Parietal lobe (tissue), 2 donors: ENCODE data around the gene DPP10. TPM values are rescaled to one million over a fixed set of nuclear protein-coding genes. Genes with fewer than 3 reads are reported as not detected.

Experiments used
- small RNA-seq: library from RNA; depleted of rRNA; stranded (forward); fragments of <200 nt; gene quantifications from one replicate; pipeline ENCODE3, GENCODE V24; 2014; ENCODE audit warnings: low replicate concordance
- total RNA-seq: library from RNA; depleted of rRNA; stranded (reverse); fragments of >200 nt; gene quantifications from one replicate; pipeline ENCODE4 v1.2.3, GENCODE V29; 2014

Gene DPP10
- total RNA-seq = 101 TPM

GRCh38 chr2:114442510-114442909, at the start of gene DPP10:
DPP10 (plus strand) TSS chr2:114442641.

Small RNA genes within 50 kb of the gene (small RNA-seq; reads per million reads assigned to genes)
- gene RNU2-41P = 1.2 reads per million, percentile 72 among the genes with 10 or more reads in this experiment
